Colon (tissue), 2 donors: ENCODE measurements around the gene SERPING1.
"Not testable (repeated sequence)": the region's sequence is repeated elsewhere in the genome, so short reads cannot be mapped to it uniquely, and the experiment has no call there.

Experiments
- FAIRE-seq: peaks from 2 replicates; lab custom pipeline; 2012; peaks lifted over from hg19 to GRCh38; lab: Jason Lieb, UNC
- donor health status: control.
- donor health status: control.

The SERPING1 gene

GRCh38 chr11:57638005-57638781 is 40.7 kb downstream of the SERPING1 start:
- no peak for FAIRE-seq

DNA sequence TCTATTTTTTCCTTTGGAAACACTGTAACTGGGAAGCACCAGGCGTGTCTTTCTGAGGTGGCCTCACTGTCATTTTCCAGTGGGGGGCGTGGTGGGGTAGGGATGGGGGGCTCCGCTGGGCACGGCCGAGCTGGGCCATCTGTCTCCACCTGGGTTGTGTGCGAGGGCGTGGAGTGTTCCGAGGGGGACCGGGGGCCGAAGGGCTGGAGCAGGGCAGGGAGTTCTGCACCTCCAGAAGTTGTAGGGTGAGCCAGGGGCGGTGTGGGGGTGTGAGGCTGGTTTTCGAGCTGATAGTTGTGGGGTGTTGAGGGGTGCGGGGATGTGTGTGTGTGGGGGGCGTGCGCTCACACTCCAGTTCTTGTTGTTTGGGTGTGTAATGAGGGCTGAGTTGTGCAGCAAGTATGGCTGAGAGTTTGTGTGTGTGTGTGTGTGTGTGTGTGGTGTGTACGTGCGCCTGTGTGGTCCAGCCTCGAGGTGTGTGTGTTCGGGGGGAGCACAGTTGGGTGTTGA is 41.4 kb downstream of the SERPING1 start:
- no peak for FAIRE-seq

DNA sequence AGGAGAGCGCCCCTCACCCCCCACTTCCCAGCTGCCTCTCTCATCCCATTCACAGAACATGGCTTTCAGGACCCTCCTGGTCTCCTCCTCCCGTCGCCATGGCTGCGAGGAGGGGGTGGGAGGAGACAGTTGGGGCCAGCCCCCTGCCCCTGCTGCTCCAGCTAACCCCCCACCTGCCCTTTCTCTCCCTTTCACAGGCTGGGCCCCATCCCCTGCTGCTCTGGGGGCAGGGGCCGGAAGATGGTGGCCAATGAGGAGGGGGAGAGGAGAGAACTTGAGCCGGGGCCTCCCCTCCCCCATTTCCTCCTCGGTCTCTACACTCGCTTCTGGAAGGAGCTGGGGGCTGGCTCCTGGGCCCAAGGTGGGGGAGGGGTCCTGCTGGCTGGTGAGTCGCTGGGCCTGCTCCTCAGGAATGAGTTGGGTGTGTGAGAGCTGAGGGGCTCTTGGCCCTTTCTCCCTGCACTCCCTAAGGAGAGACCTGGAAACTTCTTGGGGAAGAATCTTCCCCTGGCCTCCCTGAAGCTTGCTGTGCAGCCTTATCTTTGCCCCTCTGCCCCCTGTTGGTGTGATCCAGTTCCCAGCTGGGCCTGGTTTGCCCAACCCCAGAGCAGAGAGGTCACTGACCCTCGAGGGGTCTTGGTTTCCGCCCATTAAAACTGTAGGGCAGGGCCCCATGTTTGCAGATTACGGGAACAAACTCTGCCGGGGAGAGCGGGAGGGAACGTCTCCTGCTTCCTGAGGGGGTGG is 42.0 kb downstream of the SERPING1 start:
- FAIRE-seq = no peak

GRCh38 chr11:57640068-57640800 is 42.7 kb downstream of the SERPING1 start:
- FAIRE-seq = no peak

- no peak for FAIRE-seq
Observed at GRCh38 chr11:57641011-57641807, 43.7 kb downstream of the SERPING1 start.

- no peak for FAIRE-seq
Observed at GRCh38 chr11:57643802-57644201, 46.3 kb downstream of the SERPING1 start.

GRCh38 chr11:57644748-57645688 is 47.5 kb downstream of the SERPING1 start:
- no peak for FAIRE-seq

GRCh38 chr11:57645689-57646085 is 48.2 kb downstream of the SERPING1 start:
- no peak for FAIRE-seq

DNA sequence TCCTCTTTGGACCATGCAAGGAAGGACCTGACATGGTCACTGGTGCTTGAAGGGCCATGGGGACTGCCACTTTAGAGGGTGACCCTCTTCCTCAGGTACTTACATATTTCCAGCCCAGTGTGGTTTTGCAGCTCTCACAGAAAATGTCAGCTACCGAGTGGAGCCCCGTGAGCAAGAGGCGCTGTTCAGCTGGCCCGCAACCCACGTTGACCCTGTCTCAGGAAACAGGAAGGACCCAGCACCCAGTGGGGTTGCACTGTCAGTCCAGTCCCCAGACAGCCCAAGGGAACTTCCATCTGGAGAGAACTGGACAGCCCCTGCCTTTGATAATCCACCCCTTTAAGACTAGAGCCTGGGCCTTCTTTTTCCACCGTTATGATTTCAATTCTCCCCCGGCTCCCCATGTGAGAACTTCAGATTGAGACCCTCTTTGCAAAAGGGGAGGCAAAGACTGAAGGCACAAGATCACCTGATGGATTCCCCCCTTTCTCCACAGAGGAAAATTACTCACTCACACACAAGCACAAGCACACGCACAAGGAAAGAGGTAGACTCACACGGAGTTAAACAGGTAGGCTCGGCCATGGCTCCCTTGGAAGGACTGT is 48.8 kb downstream of the SERPING1 start:
- no peak for FAIRE-seq

GRCh38 chr11:57646799-57647303 is 49.4 kb downstream of the SERPING1 start:
- no peak for FAIRE-seq

GRCh38 chr11:57647372-57647771 is 49.9 kb downstream of the SERPING1 start:
- FAIRE-seq = no peak

DNA sequence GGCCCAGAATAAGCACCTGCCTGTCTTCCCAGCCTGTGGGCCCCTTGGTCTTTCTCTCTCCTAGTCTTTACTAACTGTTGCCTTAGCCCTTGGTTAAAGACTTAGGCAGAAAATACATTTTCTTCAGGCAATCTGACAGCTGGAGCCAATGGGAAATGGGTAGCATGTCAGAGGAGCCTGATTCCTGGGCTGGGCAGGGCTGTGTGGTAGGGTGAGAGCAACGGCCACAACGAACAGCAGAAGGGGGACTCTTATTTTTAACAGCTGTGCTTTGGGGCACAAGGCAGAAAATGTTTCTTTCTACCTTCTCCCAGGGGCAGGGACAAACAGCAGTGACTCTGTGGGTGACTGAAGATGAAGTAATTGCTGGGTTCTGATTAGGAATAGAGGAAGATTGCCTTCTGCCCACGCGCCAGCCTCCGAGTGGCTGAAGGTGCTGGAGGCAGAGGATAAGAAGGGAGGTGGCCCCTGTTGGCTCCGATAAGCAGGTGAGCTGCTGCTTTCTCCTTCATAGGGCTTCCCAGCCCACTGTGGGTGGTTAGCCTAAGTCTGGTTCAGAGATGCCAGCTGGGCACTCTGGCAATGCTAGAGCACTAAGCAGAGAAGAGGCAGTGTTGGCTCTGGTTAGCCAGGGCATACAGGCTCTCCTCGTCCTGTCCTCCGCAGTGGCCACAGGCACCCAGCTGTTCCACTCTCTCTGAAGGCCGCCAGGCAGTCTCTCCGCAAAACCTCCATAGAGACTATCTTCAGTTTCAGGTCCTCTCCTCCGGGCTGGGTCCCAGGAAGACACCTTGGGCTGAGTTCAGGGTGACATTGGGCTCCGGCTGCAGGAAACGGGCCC is 50.7 kb downstream of the SERPING1 start:
- FAIRE-seq = no peak

GRCh38 chr11:57648801-57649735 is 51.6 kb downstream of the SERPING1 start:
- no peak for FAIRE-seq

DNA sequence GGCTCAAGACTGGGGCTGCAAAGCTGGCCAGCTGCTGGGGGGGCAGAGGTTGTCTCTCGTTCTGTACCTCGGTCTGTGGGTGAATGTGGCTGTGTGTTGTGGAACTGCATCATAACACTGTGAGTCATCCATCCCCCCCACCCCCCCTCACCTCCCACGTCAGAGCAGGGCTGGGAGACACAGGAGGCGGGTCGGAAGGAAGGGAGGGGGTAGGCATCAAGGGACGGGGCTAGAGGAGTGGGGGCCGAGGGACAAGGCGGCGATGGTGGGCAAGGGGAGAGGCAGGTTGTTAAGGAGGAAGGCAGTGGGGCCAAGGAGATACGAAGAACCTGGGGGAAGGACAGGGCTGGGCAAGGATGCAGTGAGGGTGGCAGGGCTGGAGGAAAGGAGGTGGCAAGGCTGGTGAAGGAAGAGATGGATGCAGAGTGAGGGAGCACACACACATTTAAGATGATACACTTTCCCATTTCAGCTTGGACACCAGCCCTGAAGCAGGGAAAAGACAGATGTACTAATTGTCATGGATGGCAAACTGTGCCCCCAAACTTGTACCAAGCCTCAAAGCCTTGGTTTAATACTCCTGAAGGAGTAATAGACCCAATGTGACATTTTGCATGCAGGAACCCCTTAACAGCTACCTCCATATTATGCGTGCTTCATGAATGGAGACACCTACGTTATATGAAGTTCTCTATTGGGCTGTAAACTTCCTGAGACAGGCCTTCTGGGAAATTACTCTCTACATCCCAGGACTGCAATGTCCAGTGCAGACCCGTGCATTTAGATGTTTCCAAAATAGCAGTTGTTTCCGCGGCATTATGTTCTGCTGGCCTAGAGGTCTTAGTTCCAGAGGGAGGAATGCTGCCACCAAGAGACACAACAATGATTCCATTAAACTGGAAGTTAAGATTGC is 52.6 kb downstream of the SERPING1 start, which contains the start of gene YPEL4:
YPEL4 (minus strand) TSS at position 87 of the 913 bp plus-strand sequence. CDS start 2,805 bp downstream, outside the sequence.
- FAIRE-seq = no peak

GRCh38 chr11:57650739-57651090 is 53.2 kb downstream of the SERPING1 start:
- no peak for FAIRE-seq

DNA sequence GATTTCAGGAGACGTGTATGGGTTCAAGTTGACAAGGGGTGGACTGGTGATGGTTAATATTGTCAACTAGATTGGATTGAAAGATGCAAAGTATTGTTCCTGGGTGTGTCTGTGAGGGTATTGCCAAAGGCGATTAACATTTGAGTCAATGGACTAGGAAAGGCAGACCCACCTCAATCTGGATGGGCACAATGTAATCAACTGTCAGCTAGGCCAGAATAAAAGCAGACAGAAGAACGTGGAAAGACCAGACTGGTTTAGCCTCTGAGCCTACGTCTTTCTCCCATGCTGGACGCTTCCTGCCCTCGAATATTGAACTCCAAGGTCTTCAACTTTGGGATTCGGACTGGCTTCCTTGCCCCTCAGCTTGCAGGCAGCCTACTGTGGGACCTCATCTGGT is 53.9 kb downstream of the SERPING1 start:
- FAIRE-seq = no peak

DNA sequence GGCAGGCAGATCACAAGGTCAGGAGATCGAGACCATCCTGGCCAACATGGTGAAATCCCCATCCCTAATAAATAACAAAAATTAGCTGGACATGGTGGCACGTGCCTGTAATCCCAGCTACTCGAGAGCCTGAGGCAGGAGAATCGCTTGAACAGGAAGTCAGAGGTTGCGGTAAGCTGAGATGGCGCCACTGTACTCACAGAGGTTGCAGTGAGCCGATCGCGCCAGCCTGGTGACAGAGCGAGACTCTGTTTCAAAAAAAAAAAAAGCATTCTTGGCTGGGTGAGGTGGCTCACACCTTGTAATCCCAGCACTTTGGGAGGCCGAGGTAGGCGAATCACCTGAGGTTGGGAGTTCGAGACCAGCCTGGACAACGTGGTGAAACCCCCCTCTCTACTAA is 54.7 kb downstream of the SERPING1 start:
- FAIRE-seq = not testable (repeated sequence)
